NCI-H510A treated with DMSO at 0.1 percent for 48 hours (cell line): Measurements from ENCODE around the gene INS.

Source experiments
- DNase-seq: peaks from one replicate; lab custom pipeline; 2025; lab: John Stamatoyannopoulos, UW

INS gene

GRCh38 chr11:2160736-2161259 lies at the start of gene INS:
Gene INS, minus strand, starts transcription at chr11:2161209. Its CDS starts 238 bp downstream, at chr11:2160971.
- DNase-seq, result no peak

- DNase-seq, result no peak
Observed at GRCh38 chr11:2210366-2211112, 49.5 kb upstream of the INS start.

GRCh38 chr11:2209900-2210321 lies 48.9 kb upstream of the INS start:
- DNase-seq, result no peak

GRCh38 chr11:2209370-2209801 lies 48.4 kb upstream of the INS start:
- no peak for DNase-seq

- DNase-seq, result peak; percentile 6
Observed at GRCh38 chr11:2208691-2209369, 47.8 kb upstream of the INS start.

- no peak for DNase-seq
Observed at GRCh38 chr11:2207773-2208621, 47.0 kb upstream of the INS start.

- no peak for DNase-seq
Observed at GRCh38 chr11:2207212-2207611, 46.2 kb upstream of the INS start.

GRCh38 chr11:2205981-2206690 lies 45.1 kb upstream of the INS start:
- DNase-seq, result no peak

- no peak for DNase-seq
Observed at GRCh38 chr11:2205214-2205720, 44.3 kb upstream of the INS start.

- DNase-seq, result no peak
Observed at GRCh38 chr11:2204361-2205213, 43.6 kb upstream of the INS start.

GRCh38 chr11:2203440-2204259 lies 42.6 kb upstream of the INS start:
- DNase-seq, result no peak

- no peak for DNase-seq
Observed at GRCh38 chr11:2202900-2203439, 42.0 kb upstream of the INS start.

- DNase-seq, result peak; percentile 22
Observed at GRCh38 chr11:2202071-2202899, 41.3 kb upstream of the INS start.

GRCh38 chr11:2201542-2201941 lies 40.5 kb upstream of the INS start:
- DNase-seq, result no peak

- no peak for DNase-seq
Observed at GRCh38 chr11:2200957-2201519, 40.0 kb upstream of the INS start.

GRCh38 chr11:2200536-2200935 lies 39.5 kb upstream of the INS start:
- DNase-seq, result no peak

GRCh38 chr11:2199466-2200341 lies 38.7 kb upstream of the INS start:
- no peak for DNase-seq
